ENCODE results near the gene GPRC5C. TPM values are rescaled to one million over a fixed set of nuclear protein-coding genes. Genes with fewer than 3 reads are reported as not detected.
A peak's percentile ranks its signal among the peaks of the same experiment; 100 is the strongest.

GPRC5C gene
- total RNA-seq, 1 donor from 2014 or later: 13.5 TPM

GRCh38 chr17:74429604-74430384, 2.1 kb upstream of the GPRC5C start:
- Histone ChIP-seq H3K27ac (no peak overlapping the region), H3K9ac (no peak overlapping the region), H3K4me3 (peak overlapping the region; percentile 69)

DNA sequence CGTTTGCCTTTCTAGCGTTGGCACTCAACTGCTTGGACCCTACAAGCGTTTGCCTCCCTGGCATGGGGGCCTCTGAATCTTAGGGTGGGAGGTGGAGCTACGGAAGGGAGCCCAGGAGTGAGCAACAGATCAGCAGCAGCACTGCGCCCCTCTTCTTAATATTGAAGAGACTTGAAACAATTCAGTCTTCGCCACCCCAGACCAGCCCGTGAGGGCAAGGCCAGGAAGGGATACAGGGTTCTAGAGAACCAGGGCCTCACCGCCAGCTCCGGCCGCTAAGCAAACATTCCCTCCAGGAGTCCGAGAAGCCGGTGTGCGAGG, 1.5 kb upstream of the GPRC5C start:
- Histone ChIP-seq H2AFZ (replicated peaks) (peak overlapping the region; percentile 66), H4K20me1 (ENCODE audit: low read depth) (peaks cover 8% of the 10 kb centered on the region), H3K36me3 (no peaks in the 10 kb centered on the region), H3F3A (ENCODE audit: low read depth) (peaks cover 19% of the 10 kb centered on the region), H3K9ac (no peak overlapping the region), H3K27me3 (peaks cover 22% of the 10 kb centered on the region), H3K27ac (no peak overlapping the region), H3K4me2 (peak overlapping the region; percentile 93), H3K4me1 (peaks cover 35% of the 10 kb centered on the region), H3K4me3 (peak overlapping the region; percentile 69), H3K9me3 (ENCODE audit: low read depth) (no peaks in the 10 kb centered on the region), H3K79me2 (ENCODE audit: low read depth) (peaks cover 11% of the 10 kb centered on the region)
- no peak overlapping the region for H3K27ac Mint-ChIP-seq
- H3K9me3 Mint-ChIP-seq: no peaks in the 10 kb centered on the region
- TF ChIP-seq, protein P1, sequence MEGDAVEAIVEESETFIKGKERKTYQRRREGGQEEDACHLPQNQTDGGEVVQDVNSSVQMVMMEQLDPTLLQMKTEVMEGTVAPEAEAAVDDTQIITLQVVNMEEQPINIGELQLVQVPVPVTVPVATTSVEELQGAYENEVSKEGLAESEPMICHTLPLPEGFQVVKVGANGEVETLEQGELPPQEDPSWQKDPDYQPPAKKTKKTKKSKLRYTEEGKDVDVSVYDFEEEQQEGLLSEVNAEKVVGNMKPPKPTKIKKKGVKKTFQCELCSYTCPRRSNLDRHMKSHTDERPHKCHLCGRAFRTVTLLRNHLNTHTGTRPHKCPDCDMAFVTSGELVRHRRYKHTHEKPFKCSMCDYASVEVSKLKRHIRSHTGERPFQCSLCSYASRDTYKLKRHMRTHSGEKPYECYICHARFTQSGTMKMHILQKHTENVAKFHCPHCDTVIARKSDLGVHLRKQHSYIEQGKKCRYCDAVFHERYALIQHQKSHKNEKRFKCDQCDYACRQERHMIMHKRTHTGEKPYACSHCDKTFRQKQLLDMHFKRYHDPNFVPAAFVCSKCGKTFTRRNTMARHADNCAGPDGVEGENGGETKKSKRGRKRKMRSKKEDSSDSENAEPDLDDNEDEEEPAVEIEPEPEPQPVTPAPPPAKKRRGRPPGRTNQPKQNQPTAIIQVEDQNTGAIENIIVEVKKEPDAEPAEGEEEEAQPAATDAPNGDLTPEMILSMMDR (IDR thresholded peaks at IDR 0.05): no peak
- no peak for TF ChIP-seq EZH2phosphoT487 (IDR thresholded peaks at IDR 0.05)
- no peak for TF ChIP-seq EZH2 (IDR thresholded peaks at IDR 0.05)
- H3K27me3 Mint-ChIP-seq (ENCODE audit: insufficient read depth, low read depth): peaks cover 38% of the 10 kb centered on the region
- peaks cover 37% of the 10 kb centered on the region for H3K4me1 Mint-ChIP-seq
- no peak for DNase-seq (ENCODE audit: low spot score)
- H3K4me3 Mint-ChIP-seq: peak overlapping the region; percentile 85
- no peaks in the 10 kb centered on the region for H3K36me3 Mint-ChIP-seq

More at GRCh38 chr17:74429604-74430384, 2.1 kb upstream of the GPRC5C start:
- H3K27me3 ChIP-seq: peaks cover 22% of the 10 kb centered on the region
- H3F3A ChIP-seq (ENCODE audit: low read depth): peaks cover 19% of the 10 kb centered on the region
- H2AFZ ChIP-seq (replicated peaks): peak overlapping the region; percentile 66
- Mint-ChIP-seq H3K9me3 (no peaks in the 10 kb centered on the region), H3K27me3 (ENCODE audit: insufficient read depth, low read depth) (peaks cover 38% of the 10 kb centered on the region), H3K27ac (no peak overlapping the region), H3K4me1 (peaks cover 37% of the 10 kb centered on the region), H3K36me3 (no peaks in the 10 kb centered on the region), H3K4me3 (peak overlapping the region; percentile 85)
- TF ChIP-seq, protein P1 (IDR thresholded peaks at IDR 0.05): no peak
- no peak for TF ChIP-seq EZH2 (IDR thresholded peaks at IDR 0.05)
- no peak for TF ChIP-seq EZH2phosphoT487 (IDR thresholded peaks at IDR 0.05)
- H3K4me1 ChIP-seq: peaks cover 35% of the 10 kb centered on the region
- no peaks in the 10 kb centered on the region for H3K9me3 ChIP-seq (ENCODE audit: low read depth)
- H3K79me2 ChIP-seq (ENCODE audit: low read depth): peaks cover 11% of the 10 kb centered on the region
- peaks cover 8% of the 10 kb centered on the region for H4K20me1 ChIP-seq (ENCODE audit: low read depth)
- H3K36me3 ChIP-seq: no peaks in the 10 kb centered on the region
- H3K4me2 ChIP-seq: peak overlapping the region; percentile 93
- peak; percentile 49 for DNase-seq (ENCODE audit: low spot score)

DNA sequence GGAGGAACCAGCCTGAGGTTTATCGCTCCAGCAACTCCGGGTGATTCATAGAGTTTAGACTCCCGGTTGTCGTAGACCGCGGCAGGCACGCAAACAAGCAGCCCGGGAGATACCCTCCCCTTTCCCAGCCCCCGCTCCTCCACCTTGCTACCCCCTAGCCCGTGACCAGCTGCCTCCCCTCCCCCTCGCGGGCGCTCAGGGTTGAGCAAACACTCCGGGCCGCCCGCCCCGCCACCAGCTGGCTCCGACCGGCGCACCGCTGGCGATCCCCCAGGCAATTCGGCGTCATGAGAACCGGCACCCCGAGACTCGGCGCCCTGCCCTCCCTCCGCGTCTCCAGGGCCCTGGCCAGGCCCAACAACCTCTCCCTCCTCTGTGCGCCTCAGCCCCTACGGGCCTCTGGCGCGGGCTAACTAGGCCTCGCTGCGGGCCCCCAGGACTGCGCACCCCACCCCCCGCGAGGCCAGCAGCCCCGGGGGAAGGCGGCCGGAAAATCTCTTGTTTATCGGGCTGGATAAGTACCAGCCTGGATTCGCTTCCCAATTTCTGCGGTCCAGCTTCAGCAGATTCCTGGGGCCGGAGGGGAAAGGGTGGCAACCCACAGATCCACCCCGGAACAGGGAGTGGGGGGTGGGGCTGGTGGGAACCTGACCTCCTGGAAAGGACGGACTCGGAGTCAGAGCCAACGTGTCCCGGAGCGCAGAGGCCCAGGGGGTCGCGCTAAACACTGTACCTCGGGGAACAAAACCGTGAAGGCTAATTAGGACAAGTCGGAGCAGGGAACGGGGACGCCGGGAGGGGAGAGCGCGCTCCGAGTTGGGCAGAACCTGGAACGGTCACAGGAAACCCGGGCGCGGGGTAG, 951 bp upstream of the GPRC5C start:
- TF ChIP-seq EZH2 (IDR thresholded peaks at IDR 0.05) (peak; percentile 67), EZH2phosphoT487 (IDR thresholded peaks at IDR 0.05) (no peak)
- Mint-ChIP-seq H3K36me3 (no peaks in the 10 kb centered on the region), H3K9me3 (no peaks in the 10 kb centered on the region), H3K27me3 (ENCODE audit: insufficient read depth, low read depth) (peaks cover 36% of the 10 kb centered on the region), H3K4me3 (peak overlapping the region; percentile 85), H3K4me1 (peaks cover 37% of the 10 kb centered on the region), H3K27ac (no peak overlapping the region)
- no peaks in the 10 kb centered on the region for H3K36me3 ChIP-seq
- H3K79me2 ChIP-seq (ENCODE audit: low read depth): peaks cover 11% of the 10 kb centered on the region
- H3K9me3 ChIP-seq (ENCODE audit: low read depth): no peaks in the 10 kb centered on the region
- peak overlapping the region; percentile 93 for H3K4me2 ChIP-seq
- peaks cover 19% of the 10 kb centered on the region for H3F3A ChIP-seq (ENCODE audit: low read depth)
- H3K27me3 ChIP-seq: peaks cover 22% of the 10 kb centered on the region
- H4K20me1 ChIP-seq (ENCODE audit: low read depth): peaks cover 9% of the 10 kb centered on the region
- H3K27ac ChIP-seq: no peak overlapping the region
- peaks cover 35% of the 10 kb centered on the region for H3K4me1 ChIP-seq
- peak; percentile 75 for DNase-seq (ENCODE audit: low spot score)
- peak overlapping the region; percentile 69 for H3K4me3 ChIP-seq
- peak overlapping the region; percentile 66 for H2AFZ ChIP-seq (replicated peaks)
- H3K9ac ChIP-seq: no peak overlapping the region
